Panc1 (cell line): ENCODE results near the gene ARL10. TPM values are rescaled to one million over a fixed set of nuclear protein-coding genes. Genes with fewer than 3 reads are reported as not detected.

Source experiments
- ATAC-seq: fragments of 200-7000 bp; cut with Tn5 transposase; 2 replicates; pipeline ENCODE4 v1.9.1; 2020; ENCODE audit warnings: mild to moderate bottlenecking, moderate library complexity
- BruUV-seq: library from RNA; stranded (reverse); fragments of 400-500 nt; replicated peaks from 2 replicates; lab custom pipeline; 2021; lab: Mats Ljungman, UMichigan
- CTCF ChIA-PET: fragments of 300-600 bp; sonication (Branson Sonifier 250); formaldehyde crosslinking; loops from one replicate; lab custom pipeline; 2022; ENCODE audit warnings: antibody characterized with exemption; lab: Charles Lee
- POLR2A ChIA-PET: fragments of 300-600 bp; sonication (Branson Sonifier 250); formaldehyde crosslinking; loops from one replicate; lab custom pipeline; 2022; ENCODE audit warnings: antibody characterized with exemption; lab: Charles Lee
- DNase-seq: peaks from one replicate; pipeline ENCODE4 v3.0.0-alpha.2; 2010; ENCODE audit warnings: low read depth, low spot score
- H3K27ac ChIP-seq: 2 replicates; pipeline ENCODE4 v1.5.1; 2011; ENCODE audit warnings: mild to moderate bottlenecking, low read length, inconsistent platforms
- H3K27me3 ChIP-seq: fragments of 200-500 bp; sonication (Bioruptor generic); 2 replicates; pipeline ENCODE4 v1.6.0; 2014; ENCODE audit warnings: low read length, inconsistent platforms; ENCODE audit not compliant: control insufficient read depth, insufficient read depth
- H3K36me3 ChIP-seq: fragments of 200-500 bp; sonication (Bioruptor generic); 2 replicates; pipeline ENCODE4 v1.5.1; 2014; ENCODE audit warnings: inconsistent platforms, mild to moderate bottlenecking, low read length, moderate library complexity; ENCODE audit not compliant: control insufficient read depth, insufficient read depth
- H3K4me1 ChIP-seq: 2 replicates; pipeline ENCODE4 v1.5.1; 2011; ENCODE audit warnings: inconsistent platforms, mild to moderate bottlenecking, low read length, moderate library complexity; ENCODE audit not compliant: control insufficient read depth, insufficient read depth
- H3K4me3 ChIP-seq, 2 experiments: 2 replicates each; pipeline ENCODE4 v1.5.1; 2011 to 2012; ENCODE audit warnings: low read depth in 2 of 2, low read length in 2 of 2, mild to moderate bottlenecking in 2 of 2, inconsistent platforms in 1 of 2, moderate library complexity in 1 of 2
- H3K9me3 ChIP-seq: fragments of 200-500 bp; sonication (Bioruptor generic); 2 replicates; pipeline ENCODE4 v1.5.1; 2014; ENCODE audit warnings: low read depth, mild to moderate bottlenecking, inconsistent platforms, low read length, moderate library complexity; ENCODE audit not compliant: control insufficient read depth, insufficient read depth
- POLR2AphosphoS5 ChIP-seq: IDR thresholded peaks from 2 replicates; pipeline ENCODE4 v1.6.1; 2012; ENCODE audit warnings: mild to moderate bottlenecking, low read depth, low read length, moderate library complexity
- SIN3A ChIP-seq: IDR thresholded peaks from 2 replicates; pipeline ENCODE4 v1.6.1; 2012; ENCODE audit warnings: low read depth, mild to moderate bottlenecking, low read length, moderate library complexity, borderline replicate concordance; ENCODE audit not compliant: insufficient read depth
- TCF7L2 ChIP-seq: IDR thresholded peaks from 2 replicates; pipeline ENCODE4 v1.6.1; 2011; ENCODE audit warnings: mild to moderate bottlenecking, low read depth, low read length, inconsistent platforms
- in situ Hi-C: cut with HindIII; loops from 2 replicates; pipeline ENCODE4 v1.10.0; 2016; ENCODE audit warnings: low sequenced_read_pairs, low pct_unique_long_range_greater_than_20kb
- intact Hi-C: fragments of 100-400 bp; cut with micrococcal nuclease; formaldehyde crosslinking; loops from one replicate; pipeline ENCODE4 v1.10.0; 2022; ENCODE audit not compliant: unreplicated experiment
- total RNA-seq: library from RNA; stranded (reverse); gene quantifications from one replicate; pipeline ENCODE4 v1.2.1, GENCODE V29; 2021; ENCODE audit not compliant: unreplicated experiment
- TF ChIP-seq, protein P1 (sequence below), 2 experiments: IDR thresholded peaks; 2 replicates each; pipeline ENCODE4 v1.6.1; 2011 to 2012; ENCODE audit warnings: low read depth in 2 of 2, control low read depth in 1 of 2, low read length in 1 of 2, mild to moderate bottlenecking in 1 of 2, moderate library complexity in 1 of 2; ENCODE audit not compliant: insufficient read depth in 1 of 2
- TF ChIP-seq, protein P2 (sequence below): fragments of 450-650 bp; IDR thresholded peaks from 2 replicates; pipeline ENCODE4 v1.5.1; 2017; ENCODE audit warnings: mild to moderate bottlenecking

ARL10 gene
- total RNA-seq, 1 experiment from 2014 or later, result 2.0 TPM

DNA sequence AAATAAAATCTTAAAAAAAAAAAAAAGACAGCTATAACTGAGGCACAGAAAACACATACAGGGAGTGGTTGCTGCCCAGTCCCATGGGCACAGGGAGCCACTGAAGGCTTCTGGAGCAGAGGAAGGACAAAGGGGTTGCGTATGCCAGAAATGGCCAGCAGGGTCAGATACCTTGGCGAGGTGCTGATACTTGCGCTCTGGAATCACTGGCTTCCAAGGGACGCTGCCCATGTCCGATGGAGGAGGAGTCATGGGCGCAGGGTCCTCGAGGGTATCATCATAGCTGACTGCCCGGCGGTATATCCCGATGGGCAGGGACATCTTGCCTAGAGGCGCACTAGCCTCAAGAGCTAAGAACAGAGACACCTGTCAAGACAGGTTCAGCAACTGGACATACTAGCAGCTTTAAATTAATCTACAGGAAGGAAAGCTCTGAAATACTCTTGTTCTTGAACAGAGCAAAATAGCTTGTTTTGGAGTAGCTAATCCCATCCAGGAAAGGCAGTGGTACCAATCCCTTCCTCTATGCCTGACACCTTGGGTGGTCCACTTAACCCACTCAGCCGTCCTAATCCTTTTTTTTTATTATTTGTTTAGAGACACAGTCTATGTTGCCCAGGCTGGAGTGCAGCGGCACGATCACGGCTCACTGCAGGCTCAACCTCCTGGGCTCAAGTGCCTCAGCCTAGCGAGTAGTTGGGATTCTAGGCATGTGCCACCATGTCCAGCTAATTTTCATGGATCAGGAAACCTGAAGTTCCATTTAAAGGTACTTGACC is 9.7 kb upstream of the ARL10 start:
- Histone ChIP-seq H3K4me1 (peaks cover 7% of the 10 kb centered on the region), H3K36me3 (peaks cover 22% of the 10 kb centered on the region), H3K27ac (no peak overlapping the region), H3K4me3 (no peak overlapping the region), H3K27me3 (no peaks in the 10 kb centered on the region), H3K9me3 (no peaks in the 10 kb centered on the region)
- BruUV-seq, result no TSS peak
- no peak for TF ChIP-seq POLR2AphosphoS5
- TF ChIP-seq SIN3A, result no peak
- no peak for TF ChIP-seq TCF7L2
- TF ChIP-seq, protein P1, sequence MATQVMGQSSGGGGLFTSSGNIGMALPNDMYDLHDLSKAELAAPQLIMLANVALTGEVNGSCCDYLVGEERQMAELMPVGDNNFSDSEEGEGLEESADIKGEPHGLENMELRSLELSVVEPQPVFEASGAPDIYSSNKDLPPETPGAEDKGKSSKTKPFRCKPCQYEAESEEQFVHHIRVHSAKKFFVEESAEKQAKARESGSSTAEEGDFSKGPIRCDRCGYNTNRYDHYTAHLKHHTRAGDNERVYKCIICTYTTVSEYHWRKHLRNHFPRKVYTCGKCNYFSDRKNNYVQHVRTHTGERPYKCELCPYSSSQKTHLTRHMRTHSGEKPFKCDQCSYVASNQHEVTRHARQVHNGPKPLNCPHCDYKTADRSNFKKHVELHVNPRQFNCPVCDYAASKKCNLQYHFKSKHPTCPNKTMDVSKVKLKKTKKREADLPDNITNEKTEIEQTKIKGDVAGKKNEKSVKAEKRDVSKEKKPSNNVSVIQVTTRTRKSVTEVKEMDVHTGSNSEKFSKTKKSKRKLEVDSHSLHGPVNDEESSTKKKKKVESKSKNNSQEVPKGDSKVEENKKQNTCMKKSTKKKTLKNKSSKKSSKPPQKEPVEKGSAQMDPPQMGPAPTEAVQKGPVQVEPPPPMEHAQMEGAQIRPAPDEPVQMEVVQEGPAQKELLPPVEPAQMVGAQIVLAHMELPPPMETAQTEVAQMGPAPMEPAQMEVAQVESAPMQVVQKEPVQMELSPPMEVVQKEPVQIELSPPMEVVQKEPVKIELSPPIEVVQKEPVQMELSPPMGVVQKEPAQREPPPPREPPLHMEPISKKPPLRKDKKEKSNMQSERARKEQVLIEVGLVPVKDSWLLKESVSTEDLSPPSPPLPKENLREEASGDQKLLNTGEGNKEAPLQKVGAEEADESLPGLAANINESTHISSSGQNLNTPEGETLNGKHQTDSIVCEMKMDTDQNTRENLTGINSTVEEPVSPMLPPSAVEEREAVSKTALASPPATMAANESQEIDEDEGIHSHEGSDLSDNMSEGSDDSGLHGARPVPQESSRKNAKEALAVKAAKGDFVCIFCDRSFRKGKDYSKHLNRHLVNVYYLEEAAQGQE (IDR thresholded peaks at IDR 0.05; ENCODE audit: insufficient read depth in 1 of 2, low read depth in 2 of 2, low read length in 1 of 2), result no peak
- TF ChIP-seq, protein P2, sequence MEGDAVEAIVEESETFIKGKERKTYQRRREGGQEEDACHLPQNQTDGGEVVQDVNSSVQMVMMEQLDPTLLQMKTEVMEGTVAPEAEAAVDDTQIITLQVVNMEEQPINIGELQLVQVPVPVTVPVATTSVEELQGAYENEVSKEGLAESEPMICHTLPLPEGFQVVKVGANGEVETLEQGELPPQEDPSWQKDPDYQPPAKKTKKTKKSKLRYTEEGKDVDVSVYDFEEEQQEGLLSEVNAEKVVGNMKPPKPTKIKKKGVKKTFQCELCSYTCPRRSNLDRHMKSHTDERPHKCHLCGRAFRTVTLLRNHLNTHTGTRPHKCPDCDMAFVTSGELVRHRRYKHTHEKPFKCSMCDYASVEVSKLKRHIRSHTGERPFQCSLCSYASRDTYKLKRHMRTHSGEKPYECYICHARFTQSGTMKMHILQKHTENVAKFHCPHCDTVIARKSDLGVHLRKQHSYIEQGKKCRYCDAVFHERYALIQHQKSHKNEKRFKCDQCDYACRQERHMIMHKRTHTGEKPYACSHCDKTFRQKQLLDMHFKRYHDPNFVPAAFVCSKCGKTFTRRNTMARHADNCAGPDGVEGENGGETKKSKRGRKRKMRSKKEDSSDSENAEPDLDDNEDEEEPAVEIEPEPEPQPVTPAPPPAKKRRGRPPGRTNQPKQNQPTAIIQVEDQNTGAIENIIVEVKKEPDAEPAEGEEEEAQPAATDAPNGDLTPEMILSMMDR, result no peak
- intact Hi-C loops (no loop called here), in situ Hi-C loops (no loop called here)
- CTCF ChIA-PET, result interaction anchor here (0.7 kb wide), 1 partner anchor 13 kb away, joined by 3 read pairs; no protein-coding TSS in a partner anchor
- peak; percentile 73; the same call in 1 of the 2 replicates for ATAC-seq
- POLR2A ChIA-PET, result interaction anchor here (0.6 kb wide), 1 partner anchor 1749 kb away, joined by 3 read pairs; no protein-coding TSS in a partner anchor
- no peak for DNase-seq

DNA sequence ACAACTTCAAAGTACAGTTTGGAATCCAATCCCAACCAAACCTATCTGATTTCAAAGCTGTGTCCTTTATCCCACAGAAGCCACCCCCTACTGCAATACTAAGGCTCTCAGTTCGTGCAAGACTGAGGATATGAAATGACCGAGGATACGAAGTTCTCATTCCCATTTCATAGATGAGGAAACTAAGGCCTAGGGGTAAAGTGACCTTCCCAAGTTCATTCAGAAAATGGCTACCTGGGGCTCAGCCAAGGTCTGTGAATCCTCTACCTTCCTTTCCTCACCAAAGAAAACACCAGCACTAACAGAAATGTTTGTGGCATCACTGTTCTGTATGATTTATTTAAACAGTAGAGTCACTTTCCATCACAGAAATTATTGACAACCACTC is 9.1 kb upstream of the ARL10 start:
- ATAC-seq (no peak), DNase-seq (no peak)
- TF ChIP-seq, protein P2, result no peak
- TF ChIP-seq SIN3A (no peak), TCF7L2 (no peak), POLR2AphosphoS5 (no peak)
- TF ChIP-seq, protein P1 (IDR thresholded peaks at IDR 0.05; ENCODE audit: insufficient read depth in 1 of 2, low read depth in 2 of 2, low read length in 1 of 2), result no peak
- no peaks in the 10 kb centered on the region for H3K9me3 ChIP-seq
- H3K27me3 ChIP-seq, result no peaks in the 10 kb centered on the region
- no peak overlapping the region for H3K4me3 ChIP-seq
- in situ Hi-C loops, result no loop called here
- H3K4me1 ChIP-seq, result peaks cover 7% of the 10 kb centered on the region
- ChIA-PET POLR2A (no interaction called here), CTCF (no interaction called here)
- peaks cover 22% of the 10 kb centered on the region for H3K36me3 ChIP-seq
- no TSS peak for BruUV-seq
- H3K27ac ChIP-seq, result no peak overlapping the region
- intact Hi-C loops, result no loop called here
